GM19452 (cell line): ENCODE measurements around the gene ETV6.

ENCODE experiments used
- ATAC-seq: cut with Tn5 transposase; IDR thresholded peaks from one replicate; pipeline ENCODE4 v1.9.1; 2021; ENCODE audit not compliant: unreplicated experiment

Gene ETV6

GRCh38 chr12:11822081-11822834 lies 172.8 kb downstream of the ETV6 start:
- ATAC-seq = no peak

GRCh38 chr12:11823043-11823442 lies 173.6 kb downstream of the ETV6 start:
- no peak for ATAC-seq

GRCh38 chr12:11823593-11823992 lies 174.1 kb downstream of the ETV6 start:
- ATAC-seq = no peak

- ATAC-seq = no peak
Observed at GRCh38 chr12:11824069-11824468, 174.6 kb downstream of the ETV6 start.

- ATAC-seq = no peak
Observed at GRCh38 chr12:11824736-11825135, 175.3 kb downstream of the ETV6 start.

GRCh38 chr12:11825278-11825677 lies 175.8 kb downstream of the ETV6 start:
- ATAC-seq = no peak

- no peak for ATAC-seq
Observed at GRCh38 chr12:11826574-11826973, 177.1 kb downstream of the ETV6 start.

- ATAC-seq = no peak
Observed at GRCh38 chr12:11827091-11828061, 177.9 kb downstream of the ETV6 start.

GRCh38 chr12:11829764-11830194 lies 180.3 kb downstream of the ETV6 start:
- ATAC-seq = no peak

GRCh38 chr12:11830307-11830801 lies 180.9 kb downstream of the ETV6 start:
- no peak for ATAC-seq

GRCh38 chr12:11832093-11832492 lies 182.6 kb downstream of the ETV6 start:
- no peak for ATAC-seq

GRCh38 chr12:11833174-11833895 lies 183.9 kb downstream of the ETV6 start:
- no peak for ATAC-seq

- no peak for ATAC-seq
Observed at GRCh38 chr12:11834104-11834812, 184.8 kb downstream of the ETV6 start.

GRCh38 chr12:11834931-11835330 lies 185.5 kb downstream of the ETV6 start:
- no peak for ATAC-seq

- peak; percentile 91 for ATAC-seq
Observed at GRCh38 chr12:11836282-11837151, 187.0 kb downstream of the ETV6 start.

GRCh38 chr12:11837216-11837934 lies 187.9 kb downstream of the ETV6 start:
- no peak for ATAC-seq

GRCh38 chr12:11838403-11838802 lies 188.9 kb downstream of the ETV6 start:
- ATAC-seq = no peak

- ATAC-seq = no peak
Observed at GRCh38 chr12:11839091-11839641, 189.7 kb downstream of the ETV6 start.

- no peak for ATAC-seq
Observed at GRCh38 chr12:11840366-11840765, 190.9 kb downstream of the ETV6 start.
